ENCODE measurements around the gene ARID3A. TPM values are rescaled to one million over a fixed set of nuclear protein-coding genes. Genes with fewer than 3 reads are reported as not detected.
A peak's percentile ranks its signal among the peaks of the same experiment; 100 is the strongest.

Gene ARID3A
- total RNA-seq, 1 experiment from 2014 or later, result 28.9 TPM

GRCh38 chr19:892894-893689 is 32.7 kb upstream of the ARID3A start, which contains the start of the genes MED16 and RNU6-9:
MED16 (minus strand) TSS chr19:893187; CDS start chr19:891131, 2,056 bp downstream.
RNU6-9 (plus strand) TSS chr19:893484.
- peak; percentile 94 for ATAC-seq
- POLR2A ChIA-PET, result no interaction called here
- H3K36me3 ChIP-seq (ENCODE audit: control insufficient read depth, insufficient read depth, low read length), result no peaks in the 10 kb centered on the region
- in situ Hi-C loops (cut with HindIII; ENCODE audit: low pct_unique_long_range_greater_than_20kb, low sequenced_read_pairs) (no loop called here), intact Hi-C loops (cut with micrococcal nuclease; ENCODE audit: unreplicated experiment) (no loop called here)
- H3K27me3 ChIP-seq (ENCODE audit: control insufficient read depth, insufficient read depth, low read length), result no peaks in the 10 kb centered on the region
- peak within 1 kb of the TSS; percentile 62 for H3K4me3 ChIP-seq (ENCODE audit: low read depth in 2 of 2, low read length in 2 of 2)
- H3K27ac ChIP-seq (ENCODE audit: low read length), result peak within 1 kb of the TSS; percentile 93
- no peaks in the 10 kb centered on the region for H3K4me1 ChIP-seq (ENCODE audit: control insufficient read depth, insufficient read depth, low read length)
- BruUV-seq (replicated peaks), result no TSS peak
- CTCF ChIA-PET, result interaction anchor here (0.5 kb wide), 1 partner anchor 23 kb away, joined by 3 read pairs; no protein-coding TSS in a partner anchor
- TF ChIP-seq TCF7L2 (IDR thresholded peaks at IDR 0.05; ENCODE audit: low read depth, low read length), result no peak
- no peak; the same call in 1 of the 2 replicates for TF ChIP-seq POLR2AphosphoS5 (IDR thresholded peaks at IDR 0.05; ENCODE audit: low read depth, low read length)
- TF ChIP-seq, protein P1, sequence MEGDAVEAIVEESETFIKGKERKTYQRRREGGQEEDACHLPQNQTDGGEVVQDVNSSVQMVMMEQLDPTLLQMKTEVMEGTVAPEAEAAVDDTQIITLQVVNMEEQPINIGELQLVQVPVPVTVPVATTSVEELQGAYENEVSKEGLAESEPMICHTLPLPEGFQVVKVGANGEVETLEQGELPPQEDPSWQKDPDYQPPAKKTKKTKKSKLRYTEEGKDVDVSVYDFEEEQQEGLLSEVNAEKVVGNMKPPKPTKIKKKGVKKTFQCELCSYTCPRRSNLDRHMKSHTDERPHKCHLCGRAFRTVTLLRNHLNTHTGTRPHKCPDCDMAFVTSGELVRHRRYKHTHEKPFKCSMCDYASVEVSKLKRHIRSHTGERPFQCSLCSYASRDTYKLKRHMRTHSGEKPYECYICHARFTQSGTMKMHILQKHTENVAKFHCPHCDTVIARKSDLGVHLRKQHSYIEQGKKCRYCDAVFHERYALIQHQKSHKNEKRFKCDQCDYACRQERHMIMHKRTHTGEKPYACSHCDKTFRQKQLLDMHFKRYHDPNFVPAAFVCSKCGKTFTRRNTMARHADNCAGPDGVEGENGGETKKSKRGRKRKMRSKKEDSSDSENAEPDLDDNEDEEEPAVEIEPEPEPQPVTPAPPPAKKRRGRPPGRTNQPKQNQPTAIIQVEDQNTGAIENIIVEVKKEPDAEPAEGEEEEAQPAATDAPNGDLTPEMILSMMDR (IDR thresholded peaks at IDR 0.05), result no peak
- TF ChIP-seq SIN3A (IDR thresholded peaks at IDR 0.05; ENCODE audit: borderline replicate concordance, insufficient read depth, low read depth, low read length), result no peak
- no peaks in the 10 kb centered on the region for H3K9me3 ChIP-seq (ENCODE audit: control insufficient read depth, insufficient read depth, low read depth, low read length)
- DNase-seq (ENCODE audit: low read depth, low spot score), result peak; percentile 52

GRCh38 chr19:896434-896833 is 29.4 kb upstream of the ARID3A start:
- BruUV-seq (replicated peaks), result no TSS peak
- Histone ChIP-seq H3K4me1 (ENCODE audit: control insufficient read depth, insufficient read depth, low read length) (no peaks in the 10 kb centered on the region), H3K27me3 (ENCODE audit: control insufficient read depth, insufficient read depth, low read length) (no peaks in the 10 kb centered on the region), H3K36me3 (ENCODE audit: control insufficient read depth, insufficient read depth, low read length) (no peaks in the 10 kb centered on the region), H3K4me3 (ENCODE audit: low read depth in 2 of 2, low read length in 2 of 2) (no peak overlapping the region), H3K9me3 (ENCODE audit: control insufficient read depth, insufficient read depth, low read depth, low read length) (no peaks in the 10 kb centered on the region), H3K27ac (ENCODE audit: low read length) (no peak overlapping the region)
- no peak for ATAC-seq
- ChIA-PET CTCF (no interaction called here), POLR2A (no interaction called here)
- TF ChIP-seq TCF7L2 (IDR thresholded peaks at IDR 0.05; ENCODE audit: low read depth, low read length), result no peak
- TF ChIP-seq, protein P1 (IDR thresholded peaks at IDR 0.05), result no peak
- intact Hi-C loops (cut with micrococcal nuclease; ENCODE audit: unreplicated experiment) (no loop called here), in situ Hi-C loops (cut with HindIII; ENCODE audit: low pct_unique_long_range_greater_than_20kb, low sequenced_read_pairs) (no loop called here)
- no peak for DNase-seq (ENCODE audit: low read depth, low spot score)

- ATAC-seq (no peak), DNase-seq (ENCODE audit: low read depth, low spot score) (no peak)
- H3K9me3 ChIP-seq (ENCODE audit: control insufficient read depth, insufficient read depth, low read depth, low read length), result no peaks in the 10 kb centered on the region
- TF ChIP-seq, protein P1 (IDR thresholded peaks at IDR 0.05), result no peak
- TF ChIP-seq SIN3A (IDR thresholded peaks at IDR 0.05; ENCODE audit: borderline replicate concordance, insufficient read depth, low read depth, low read length), result no peak
- no peak for TF ChIP-seq TCF7L2 (IDR thresholded peaks at IDR 0.05; ENCODE audit: low read depth, low read length)
- no peak for TF ChIP-seq REST (IDR thresholded peaks at IDR 0.05; ENCODE audit: insufficient read depth in 1 of 2, low read depth in 2 of 2, low read length in 1 of 2)
- no peak for TF ChIP-seq POLR2AphosphoS5 (IDR thresholded peaks at IDR 0.05; ENCODE audit: low read depth, low read length)
- no peaks in the 10 kb centered on the region for H3K36me3 ChIP-seq (ENCODE audit: control insufficient read depth, insufficient read depth, low read length)
- no peaks in the 10 kb centered on the region for H3K27me3 ChIP-seq (ENCODE audit: control insufficient read depth, insufficient read depth, low read length)
- in situ Hi-C loops (cut with HindIII; ENCODE audit: low pct_unique_long_range_greater_than_20kb, low sequenced_read_pairs) (no loop called here), intact Hi-C loops (cut with micrococcal nuclease; ENCODE audit: unreplicated experiment) (no loop called here)
- ChIA-PET POLR2A (no interaction called here), CTCF (no interaction called here)
- BruUV-seq (replicated peaks), result no TSS peak
- H3K27ac ChIP-seq (ENCODE audit: low read length), result no peak overlapping the region
- no peaks in the 10 kb centered on the region for H3K4me1 ChIP-seq (ENCODE audit: control insufficient read depth, insufficient read depth, low read length)
- H3K4me3 ChIP-seq (ENCODE audit: low read depth in 2 of 2, low read length in 2 of 2), result no peak overlapping the region
Observed at GRCh38 chr19:896999-897398, 28.8 kb upstream of the ARID3A start.

All from Panc1 (cell line).